CD4-positive, alpha-beta T cell (primary cell): Measurements from ENCODE around the gene KCNAB1. TPM values are rescaled to one million over a fixed set of nuclear protein-coding genes. Genes with fewer than 3 reads are reported as not detected.

Experiments used
- ATAC-seq: fragments of 200-7000 bp; cut with Tn5 transposase; one replicate; pipeline ENCODE4 v1.10.0; 2022; ENCODE audit warnings: mild to moderate bottlenecking; ENCODE audit not compliant: poor library complexity
- CTCF ChIA-PET: fragments of 350-600 bp; sonication (Branson Sonifier 250); formaldehyde crosslinking; loops from one replicate; lab custom pipeline; 2021; ENCODE audit warnings: antibody characterized with exemption, inconsistent platforms; lab: Charles Lee
- POLR2A ChIA-PET: fragments of 350-600 bp; sonication (Branson Sonifier 250); formaldehyde crosslinking; loops from one replicate; lab custom pipeline; 2021; ENCODE audit warnings: antibody characterized with exemption, inconsistent platforms; lab: Charles Lee
- DNase-seq, 14 experiments: peaks; one replicate each; pipeline ENCODE4 v3.0.0-alpha.2; 2013 to 2020; ENCODE audit warnings: mixed read lengths in 2 of 14
- H3K27ac ChIP-seq, 2 donors: one replicate each; pipeline versions ENCODE4 v1.5.1 to v1.7.0; 2013; ENCODE audit warnings: low read length in 2 of 2, low read depth in 1 of 2, mild to moderate bottlenecking in 1 of 2
- H3K27me3 ChIP-seq, 2 experiments: 1 replicate in 1 of 2; 2 replicates in 1 of 2; pipeline versions ENCODE4 v1.6.1 to v1.7.0; 2013; ENCODE audit warnings: low read length in 2 of 2, control low read depth in 1 of 2, mild to moderate bottlenecking in 1 of 2, moderate library complexity in 1 of 2; ENCODE audit not compliant: insufficient read depth in 2 of 2, control insufficient read depth in 1 of 2
- H3K36me3 ChIP-seq: one replicate; pipeline ENCODE4 v1.6.1; 2013; ENCODE audit warnings: low read length, control low read depth; ENCODE audit not compliant: insufficient read depth
- H3K4me1 ChIP-seq: one replicate; pipeline ENCODE4 v1.6.1; 2013; ENCODE audit warnings: low read length, control low read depth; ENCODE audit not compliant: insufficient read depth
- H3K4me3 ChIP-seq: one replicate; pipeline ENCODE4 v1.5.1; 2013; ENCODE audit warnings: mild to moderate bottlenecking, low read length, moderate library complexity
- H3K9me3 ChIP-seq, 2 experiments: 1 replicate in 1 of 2; 2 replicates in 1 of 2; pipeline versions ENCODE4 v1.6.1 to v1.7.0; 2013; ENCODE audit warnings: low read length in 2 of 2, mild to moderate bottlenecking in 2 of 2, control low read depth in 1 of 2, moderate library complexity in 1 of 2; ENCODE audit not compliant: control insufficient read depth in 1 of 2, insufficient read depth in 1 of 2
- H3K27ac Mint-ChIP-seq: one replicate; pipeline ENCODE4 v1.8.0; 2020; ENCODE audit warnings: mixed read lengths
- H3K27me3 Mint-ChIP-seq: one replicate; pipeline ENCODE4 v1.8.0; 2021; ENCODE audit warnings: mixed read lengths
- H3K36me3 Mint-ChIP-seq: one replicate; pipeline ENCODE4 v1.8.0; 2021; ENCODE audit warnings: low read depth, mixed read lengths
- H3K4me1 Mint-ChIP-seq: one replicate; pipeline ENCODE4 v1.8.0; 2021; ENCODE audit warnings: low read depth, mixed read lengths
- H3K4me3 Mint-ChIP-seq: one replicate; pipeline ENCODE4 v1.8.0; 2020; ENCODE audit warnings: mild to moderate bottlenecking, mixed read lengths
- H3K9me3 Mint-ChIP-seq: one replicate; pipeline ENCODE4 v1.8.0; 2020; ENCODE audit warnings: mixed read lengths
- intact Hi-C, 2 experiments: fragments of 100-400 bp; cut with DNase I in 1 of 2; cut with micrococcal nuclease in 1 of 2; formaldehyde crosslinking; loops; one replicate each; pipeline versions ENCODE4 v1.15.1 to v1.9.0; 2023 to 2025; cut with DNase I, micrococcal nuclease
- total RNA-seq, 174 experiments: library from RNA in 2 of 174; stranded (reverse) in 2 of 174; gene quantifications; one replicate each; pipeline ENCODE4 v1.2.3 and lab custom pipeline; 2021 to 2026
- TF ChIP-seq, protein P1 (sequence below): fragments of 200-600 bp; IDR thresholded peaks from one replicate; pipeline ENCODE4 v1.8.0; 2022; ENCODE audit warnings: antibody characterized with exemption, mild to moderate bottlenecking

The KCNAB1 gene
- total RNA-seq, 2 experiments from 2014 or later = 0.14 TPM; not detected in 1

DNA sequence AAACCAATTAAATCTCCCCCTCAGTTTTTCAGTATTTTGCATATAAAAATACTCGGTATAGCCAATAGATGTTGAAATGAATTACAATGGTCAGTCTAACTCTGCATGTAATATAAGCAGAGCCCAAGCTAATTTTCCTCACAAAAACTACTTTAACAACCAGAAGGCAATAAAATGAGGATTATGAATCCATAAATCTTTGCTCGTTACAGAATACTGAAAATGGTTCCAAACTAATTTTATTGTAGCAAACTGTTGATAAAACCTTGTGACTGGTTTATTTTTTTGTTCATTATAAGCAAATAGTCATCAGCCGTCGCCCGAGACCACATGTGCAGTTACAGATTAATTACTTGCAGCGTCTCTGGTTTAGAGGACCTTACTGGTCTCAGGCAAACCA, 251.3 kb downstream of the KCNAB1 start:
- no peaks in the 10 kb centered on the region for H3K4me1 Mint-ChIP-seq
- CTCF ChIA-PET = no interaction called here
- H3K36me3 Mint-ChIP-seq = no peaks in the 10 kb centered on the region

DNA sequence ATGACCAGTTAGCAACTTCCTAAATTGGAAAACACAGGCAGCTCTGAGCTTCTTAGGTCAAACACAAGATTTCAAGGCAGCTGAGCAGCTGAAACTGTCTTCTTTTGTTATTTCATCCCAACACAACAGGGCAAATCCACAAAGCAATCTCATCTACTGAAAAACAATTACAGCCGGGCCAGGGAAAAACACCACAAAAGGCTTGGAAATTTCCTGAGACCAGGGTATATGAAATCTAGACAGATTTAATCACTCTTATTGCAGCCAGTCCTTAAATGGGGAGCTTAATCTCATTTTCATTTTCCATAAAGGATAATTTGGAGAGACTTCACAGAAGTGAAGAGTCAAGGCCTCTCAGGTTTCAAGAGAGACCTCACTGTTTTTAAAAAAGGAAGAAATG, 252.7 kb downstream of the KCNAB1 start:
- no peak overlapping the region for H3K27ac ChIP-seq
- Mint-ChIP-seq H3K36me3 (no peaks in the 10 kb centered on the region), H3K27me3 (peaks cover 4% of the 10 kb centered on the region), H3K27ac (no peak overlapping the region), H3K4me1 (no peaks in the 10 kb centered on the region), H3K4me3 (no peak overlapping the region), H3K9me3 (no peaks in the 10 kb centered on the region)
- no peaks in the 10 kb centered on the region for H3K36me3 ChIP-seq
- H3K27me3 ChIP-seq = peaks cover 0 to 2% of the 10 kb centered on the region in 2 experiments
- H3K4me3 ChIP-seq = no peak overlapping the region
- CTCF ChIA-PET = no interaction called here
- H3K9me3 ChIP-seq = no peaks in the 10 kb centered on the region
- no peaks in the 10 kb centered on the region for H3K4me1 ChIP-seq
- intact Hi-C loops = no loop called here
- TF ChIP-seq, protein P1, sequence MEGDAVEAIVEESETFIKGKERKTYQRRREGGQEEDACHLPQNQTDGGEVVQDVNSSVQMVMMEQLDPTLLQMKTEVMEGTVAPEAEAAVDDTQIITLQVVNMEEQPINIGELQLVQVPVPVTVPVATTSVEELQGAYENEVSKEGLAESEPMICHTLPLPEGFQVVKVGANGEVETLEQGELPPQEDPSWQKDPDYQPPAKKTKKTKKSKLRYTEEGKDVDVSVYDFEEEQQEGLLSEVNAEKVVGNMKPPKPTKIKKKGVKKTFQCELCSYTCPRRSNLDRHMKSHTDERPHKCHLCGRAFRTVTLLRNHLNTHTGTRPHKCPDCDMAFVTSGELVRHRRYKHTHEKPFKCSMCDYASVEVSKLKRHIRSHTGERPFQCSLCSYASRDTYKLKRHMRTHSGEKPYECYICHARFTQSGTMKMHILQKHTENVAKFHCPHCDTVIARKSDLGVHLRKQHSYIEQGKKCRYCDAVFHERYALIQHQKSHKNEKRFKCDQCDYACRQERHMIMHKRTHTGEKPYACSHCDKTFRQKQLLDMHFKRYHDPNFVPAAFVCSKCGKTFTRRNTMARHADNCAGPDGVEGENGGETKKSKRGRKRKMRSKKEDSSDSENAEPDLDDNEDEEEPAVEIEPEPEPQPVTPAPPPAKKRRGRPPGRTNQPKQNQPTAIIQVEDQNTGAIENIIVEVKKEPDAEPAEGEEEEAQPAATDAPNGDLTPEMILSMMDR = no peak
- DNase-seq = no peak
- no peak for ATAC-seq
- POLR2A ChIA-PET = no interaction called here

More for the DNA sequence above, 251.3 kb downstream of the KCNAB1 start:
- Mint-ChIP-seq H3K27me3 (peaks cover 4% of the 10 kb centered on the region), H3K4me3 (no peak overlapping the region), H3K9me3 (no peaks in the 10 kb centered on the region), H3K27ac (no peak overlapping the region)
- ATAC-seq (no peak), DNase-seq (no peak)
- Histone ChIP-seq H3K4me3 (no peak overlapping the region), H3K36me3 (no peaks in the 10 kb centered on the region), H3K27ac (no peak overlapping the region), H3K9me3 (no peaks in the 10 kb centered on the region), H3K27me3 (no peaks in the 10 kb centered on the region), H3K4me1 (no peaks in the 10 kb centered on the region)
- TF ChIP-seq, protein P1 = no peak
- POLR2A ChIA-PET = no interaction called here
- intact Hi-C loops = no loop called here

DNA sequence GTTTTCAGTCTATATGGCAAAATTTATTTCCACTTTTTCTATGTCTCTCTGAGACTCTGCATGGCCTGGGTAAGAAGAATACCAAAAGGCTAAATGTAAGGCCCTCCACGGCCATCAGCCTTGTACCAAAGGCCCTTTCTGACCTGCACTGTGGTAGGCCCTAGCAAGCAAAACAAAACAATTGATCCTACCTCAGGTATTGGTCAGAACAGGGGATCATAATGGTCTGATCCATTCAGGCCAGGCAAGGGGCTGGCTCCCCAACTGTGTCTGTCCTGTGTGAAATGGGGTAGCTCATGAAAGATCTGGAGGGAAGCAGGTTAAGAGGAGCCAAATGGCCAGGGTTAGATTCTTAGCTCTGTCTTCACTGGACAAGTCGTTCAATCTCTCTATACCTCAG, 253.3 kb downstream of the KCNAB1 start:
- Mint-ChIP-seq H3K27ac (no peak overlapping the region), H3K27me3 (peaks cover 4% of the 10 kb centered on the region), H3K4me1 (no peaks in the 10 kb centered on the region), H3K9me3 (no peaks in the 10 kb centered on the region), H3K36me3 (no peaks in the 10 kb centered on the region), H3K4me3 (no peak overlapping the region)
- no peaks in the 10 kb centered on the region for H3K9me3 ChIP-seq
- ATAC-seq (no peak), DNase-seq (no peak)
- no peak overlapping the region for H3K27ac ChIP-seq
- peaks cover 0 to 2% of the 10 kb centered on the region in 2 experiments for H3K27me3 ChIP-seq
- ChIA-PET CTCF (no interaction called here), POLR2A (no interaction called here)
- H3K4me3 ChIP-seq = no peak overlapping the region
- no peaks in the 10 kb centered on the region for H3K36me3 ChIP-seq
- H3K4me1 ChIP-seq = no peaks in the 10 kb centered on the region
- intact Hi-C loops = no loop called here
- TF ChIP-seq, protein P1 = no peak
